Globus pallidus (tissue), 1 donor: ENCODE data around the gene ATG5.

Experiments used
- DNase-seq: peaks from one replicate; pipeline ENCODE4 v3.0.0-alpha.2; 2015; ENCODE audit warnings: low spot score

ATG5 gene

GRCh38 chr6:106180208-106180607 is 145.4 kb downstream of the ATG5 start:
- no peak for DNase-seq

DNA sequence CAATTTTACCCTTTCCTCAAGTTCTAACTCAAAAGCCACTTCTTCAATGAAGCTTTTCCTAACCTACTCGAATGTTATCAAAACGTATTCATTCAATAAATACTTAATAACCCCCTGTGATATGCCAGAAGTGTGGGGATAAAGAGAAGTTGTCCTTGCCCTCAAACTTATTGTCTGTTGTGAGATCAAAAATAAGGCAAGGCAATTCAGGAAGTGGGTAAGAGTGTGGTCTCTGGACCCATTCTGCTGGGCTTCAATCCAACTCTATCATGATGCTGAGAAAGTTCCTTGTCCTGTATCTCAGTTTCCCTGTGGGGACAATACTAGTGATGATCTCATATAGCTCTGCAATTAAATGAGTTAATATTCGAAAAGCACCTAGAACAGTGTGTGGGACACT is 146.7 kb downstream of the ATG5 start:
- DNase-seq = no peak

GRCh38 chr6:106177786-106178185 is 147.8 kb downstream of the ATG5 start:
- DNase-seq = no peak

DNA sequence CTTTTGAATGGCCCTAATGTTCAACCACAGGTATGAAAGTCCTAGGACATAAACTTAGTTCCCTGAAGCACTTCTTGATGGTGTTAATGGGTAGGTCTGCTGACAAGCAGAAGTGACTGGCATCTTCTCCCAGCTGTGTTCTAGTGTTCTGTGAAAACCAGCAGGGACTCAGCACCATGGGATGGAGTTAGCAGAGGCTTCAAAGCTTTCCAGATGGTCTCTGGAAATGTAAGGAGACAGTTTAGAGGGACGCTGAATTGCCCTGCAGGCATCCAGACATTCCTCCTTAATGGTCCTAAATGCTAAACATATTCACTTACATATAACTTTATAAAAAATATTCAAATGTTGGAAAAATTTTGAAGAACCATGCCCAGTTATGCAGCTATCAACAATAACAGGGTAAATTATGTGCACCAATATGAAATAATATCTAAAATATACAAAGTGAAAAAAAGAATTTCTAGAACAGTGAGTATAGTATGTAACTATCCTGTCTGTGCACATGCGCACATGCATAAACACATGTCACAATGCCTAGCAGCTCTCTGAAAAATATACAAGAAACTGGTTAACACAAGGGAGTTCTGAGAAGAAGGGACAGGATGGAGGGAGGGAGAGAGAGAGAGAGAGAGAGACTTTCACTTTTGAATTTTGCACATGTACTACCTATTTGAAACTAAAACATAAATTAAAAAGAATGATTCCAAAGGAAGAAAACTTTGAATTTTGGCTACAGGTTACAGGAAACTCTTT is 152.3 kb downstream of the ATG5 start:
- DNase-seq = no peak

DNA sequence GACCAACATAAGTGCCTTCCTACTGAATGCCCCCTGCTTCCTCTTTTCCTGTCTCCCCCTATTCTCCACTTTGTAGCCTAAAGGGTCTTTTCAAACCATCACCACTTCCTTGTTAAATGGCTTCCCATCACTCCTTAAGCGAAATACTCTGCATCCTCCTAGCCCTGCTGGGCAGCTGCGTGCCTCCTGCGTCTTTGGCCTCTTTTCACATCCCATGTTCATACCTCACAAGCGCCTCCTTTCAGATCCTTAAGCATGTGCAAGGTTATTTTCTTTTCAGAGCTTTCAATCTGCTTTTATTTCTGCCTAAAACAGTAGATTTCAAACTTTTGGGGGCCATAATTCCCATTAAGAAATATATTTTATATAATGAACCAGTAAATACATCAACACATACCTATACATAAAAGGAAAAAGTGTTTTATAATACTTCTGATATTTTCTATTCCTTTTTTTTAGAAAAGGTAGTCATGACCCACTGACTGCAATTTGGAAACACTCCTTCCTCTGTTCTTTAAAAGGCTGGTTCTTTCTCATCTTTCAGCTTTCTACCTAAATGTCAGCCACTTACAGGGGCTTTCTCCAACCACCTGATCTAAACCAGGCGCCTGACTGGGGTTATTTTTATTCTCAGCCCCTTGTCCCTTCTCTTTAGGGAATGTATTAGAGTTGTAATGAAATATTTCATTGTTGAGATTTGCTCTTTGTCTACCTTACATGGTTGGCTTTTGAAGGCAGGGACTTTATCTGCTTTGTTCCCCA is 155.3 kb downstream of the ATG5 start:
- DNase-seq = no peak

GRCh38 chr6:106169517-106169916 is 156.0 kb downstream of the ATG5 start:
- DNase-seq = no peak

GRCh38 chr6:106168097-106168888 is 157.3 kb downstream of the ATG5 start:
- DNase-seq = no peak

DNA sequence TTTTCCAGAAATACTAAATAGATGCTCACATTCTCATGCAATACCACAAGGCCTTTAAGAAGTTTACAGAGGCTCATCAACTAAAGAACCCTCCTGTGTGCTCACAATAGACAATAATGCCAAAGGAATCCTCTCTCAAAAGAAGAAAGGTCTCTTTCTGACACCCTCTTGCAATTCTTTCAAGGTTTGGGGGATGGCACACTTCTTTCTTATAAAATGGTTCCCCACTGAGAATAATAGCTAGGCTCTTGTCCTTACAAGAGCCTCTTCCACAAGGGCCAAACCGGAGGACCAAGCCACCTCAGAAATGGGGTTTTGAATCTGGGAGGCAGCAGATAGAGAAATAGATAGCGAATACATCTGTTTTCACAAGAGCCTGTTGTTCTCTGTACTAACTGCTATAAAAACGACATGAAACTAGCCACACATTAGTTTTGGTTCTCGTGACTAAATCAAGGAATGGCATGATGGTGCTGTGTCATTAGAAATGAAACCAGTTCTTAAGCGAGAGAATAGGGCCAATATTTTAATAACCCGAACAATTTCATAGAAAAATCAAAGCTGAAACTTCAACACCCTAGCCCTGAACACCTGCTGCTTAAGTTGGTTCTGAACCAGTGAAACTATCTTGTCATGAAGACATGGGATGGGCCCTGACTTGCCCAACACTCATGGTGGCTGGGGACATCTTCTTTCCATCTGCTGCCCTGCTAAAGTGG is 158.3 kb downstream of the ATG5 start:
- no peak for DNase-seq

DNA sequence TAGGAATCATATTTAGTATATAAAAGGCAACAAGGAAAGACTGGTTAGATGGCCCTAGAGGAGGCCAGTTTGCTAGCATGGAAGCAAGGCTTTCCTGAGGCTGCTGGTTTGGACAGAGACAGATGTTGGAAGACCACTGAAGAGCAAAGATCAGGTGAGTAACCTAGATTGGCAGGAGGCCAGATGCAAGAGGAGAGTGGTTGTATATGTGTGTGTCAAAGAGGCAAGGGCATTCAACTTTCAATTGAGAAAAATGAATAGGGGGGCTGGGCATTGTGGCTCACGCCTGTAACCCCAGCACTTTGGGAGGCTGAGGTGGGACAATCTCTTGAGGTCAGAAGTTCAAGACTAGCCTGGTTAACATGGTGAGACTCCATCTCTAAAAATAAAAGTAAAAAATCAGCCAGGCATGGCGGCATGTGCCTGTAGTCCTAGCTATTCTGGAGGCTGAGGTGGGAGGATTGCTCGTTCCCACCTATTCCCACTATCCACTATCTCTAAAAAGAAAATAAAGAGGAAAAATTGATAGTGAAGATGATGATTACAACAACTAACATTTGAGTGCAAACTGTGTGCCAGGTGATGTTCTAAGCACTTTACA is 159.6 kb downstream of the ATG5 start:
- DNase-seq = no peak

DNA sequence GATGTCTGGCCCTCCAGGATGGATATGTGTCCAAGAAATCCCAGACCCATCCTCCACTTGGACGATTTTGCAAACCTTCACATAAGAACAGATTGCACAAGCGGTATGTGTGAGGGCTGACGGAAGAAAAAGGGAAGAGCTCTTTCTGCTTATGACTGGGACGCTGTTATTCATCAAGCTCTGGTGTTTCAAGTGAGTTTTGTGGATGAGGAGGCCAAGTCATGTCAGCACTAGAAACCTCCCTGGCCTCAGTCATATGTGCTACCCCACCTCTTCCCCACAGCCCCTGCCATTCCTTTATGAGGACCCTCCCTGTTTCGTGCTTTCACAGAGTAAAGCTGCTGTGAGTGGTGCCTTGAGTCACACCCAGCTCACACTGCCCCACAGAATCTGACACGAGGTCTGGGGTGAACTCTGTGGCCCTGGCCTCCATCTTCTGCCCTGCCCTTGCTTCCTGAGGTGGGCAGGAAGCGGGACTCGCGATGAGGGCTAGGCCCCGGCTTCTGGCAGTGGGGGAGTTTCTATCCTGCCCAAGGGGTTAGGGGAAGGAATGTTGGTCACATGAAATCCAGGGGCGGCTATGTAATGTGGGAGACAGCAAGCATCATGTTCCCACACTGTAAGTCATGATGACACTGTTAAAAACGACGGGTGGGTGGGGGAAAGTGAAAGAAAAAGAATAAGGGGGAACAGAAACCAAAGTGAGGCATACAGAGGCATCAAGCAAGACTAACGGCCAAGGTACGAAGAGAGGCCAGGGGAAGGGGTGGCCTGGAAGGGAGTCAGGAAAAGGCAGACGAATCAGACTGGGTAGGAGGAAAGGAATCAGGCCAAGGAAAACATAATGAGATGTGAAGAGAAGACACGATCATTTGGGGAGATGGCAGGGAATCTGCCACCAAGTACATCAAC is 161.3 kb downstream of the ATG5 start:
- DNase-seq = peak; percentile 43

GRCh38 chr6:106163446-106163965 is 162.1 kb downstream of the ATG5 start:
- DNase-seq = peak; percentile 43

DNA sequence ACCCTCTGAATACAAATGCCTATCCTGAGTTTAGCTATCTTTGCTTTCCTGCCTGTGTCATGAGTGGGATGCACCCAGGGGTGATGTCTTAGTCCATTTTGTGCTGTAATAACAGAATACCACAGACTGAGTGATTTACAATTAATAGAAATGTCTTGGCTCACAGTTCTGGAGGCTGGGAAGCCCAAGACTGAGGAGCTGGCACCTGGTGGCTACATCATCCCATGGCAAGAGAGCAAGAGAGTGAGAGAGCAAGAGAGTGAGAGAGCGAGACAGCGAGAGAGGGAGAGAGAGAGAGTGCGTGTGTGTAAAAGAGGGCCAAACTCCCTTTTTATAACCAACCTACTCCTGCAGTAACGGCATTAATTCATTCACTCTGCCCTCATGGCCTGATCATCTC is 162.6 kb downstream of the ATG5 start:
- DNase-seq = no peak

- no peak for DNase-seq
Observed at GRCh38 chr6:106161893-106162292, 163.7 kb downstream of the ATG5 start.

DNA sequence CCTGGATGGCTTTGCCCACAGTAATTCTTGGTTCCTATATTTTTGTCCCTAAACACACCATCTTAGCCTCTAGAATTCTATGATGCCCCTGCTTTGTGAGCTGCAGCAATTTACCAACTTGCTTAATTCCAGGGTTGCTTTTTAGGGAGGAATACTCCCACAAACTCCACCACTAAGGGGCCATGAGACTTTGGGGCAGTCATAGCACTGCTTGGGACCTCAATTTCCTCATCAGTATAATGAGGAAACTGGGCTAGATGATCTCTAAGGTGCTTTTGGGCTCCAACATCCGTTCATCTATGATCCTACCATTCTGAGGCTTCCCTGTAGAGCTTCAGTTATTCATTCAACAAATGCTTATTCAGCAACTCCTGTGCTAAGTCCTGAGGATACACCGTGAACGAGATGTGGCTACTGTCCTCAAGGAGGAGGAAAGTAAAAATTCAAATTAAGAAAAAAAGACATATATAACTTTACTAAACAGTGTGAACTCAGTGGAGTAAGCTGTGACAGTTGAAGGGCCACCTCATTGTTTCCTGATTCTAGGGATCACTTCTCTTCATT is 164.2 kb downstream of the ATG5 start:
- DNase-seq = no peak

GRCh38 chr6:106160189-106160588 is 165.4 kb downstream of the ATG5 start:
- no peak for DNase-seq

- no peak for DNase-seq
Observed at GRCh38 chr6:106159531-106159940, 166.0 kb downstream of the ATG5 start.

- DNase-seq = no peak
Observed at GRCh38 chr6:106158816-106159215, 166.7 kb downstream of the ATG5 start.

DNA sequence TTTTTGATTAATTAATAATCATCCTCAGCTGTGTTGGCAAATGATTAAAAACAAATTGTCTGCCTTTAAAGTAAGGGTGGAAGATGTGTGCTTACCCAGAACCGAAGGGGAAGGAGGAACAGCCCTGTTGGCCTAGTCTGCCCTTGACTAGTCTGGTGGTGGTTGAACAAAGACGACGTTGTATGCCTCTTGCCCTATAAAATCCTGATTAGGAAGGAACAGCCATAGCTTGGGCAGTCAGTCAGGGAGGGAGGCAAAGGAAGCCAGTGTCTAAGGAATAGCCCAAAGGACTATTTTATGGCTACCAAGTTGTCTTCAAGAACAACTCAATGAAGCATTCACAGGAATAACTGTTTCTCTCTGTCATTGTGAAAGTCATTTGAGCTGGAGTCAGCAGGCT is 168.7 kb downstream of the ATG5 start:
- DNase-seq = peak; percentile 21

DNA sequence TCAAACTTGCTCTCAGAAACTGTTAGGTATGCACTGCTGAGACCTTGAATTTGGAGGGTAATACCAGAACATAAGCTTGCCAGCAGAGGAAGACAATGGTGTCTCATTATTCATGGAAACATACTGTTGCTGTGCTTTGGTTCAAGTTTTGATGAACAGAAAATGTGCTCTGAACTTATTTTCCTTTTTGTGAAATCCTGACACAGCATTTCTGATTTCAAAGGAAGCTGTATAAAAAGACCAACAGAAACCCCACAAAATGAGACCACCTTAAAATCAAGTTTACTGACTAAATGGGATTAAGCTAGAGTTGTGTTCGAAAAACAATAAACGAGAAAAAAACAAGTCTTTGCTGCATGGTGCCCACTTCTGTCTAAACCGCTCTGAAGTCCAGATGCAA is 169.1 kb downstream of the ATG5 start:
- DNase-seq = no peak

- no peak for DNase-seq
Observed at GRCh38 chr6:106155219-106155830, 170.2 kb downstream of the ATG5 start.
